CD4-positive, alpha-beta T cell treated with Interleukin-2 at 100 ng/mL for 4 hours (primary cell): ENCODE results near the gene LIF.
"Not testable (repeated sequence)": the region's sequence is repeated elsewhere in the genome, so short reads cannot be mapped to it uniquely, and the experiment has no call there.

ENCODE experiments used
- DNase-seq: peaks from one replicate; pipeline ENCODE4 v3.0.0-alpha.2; 2020; ENCODE audit warnings: low spot score

Gene LIF

DNA sequence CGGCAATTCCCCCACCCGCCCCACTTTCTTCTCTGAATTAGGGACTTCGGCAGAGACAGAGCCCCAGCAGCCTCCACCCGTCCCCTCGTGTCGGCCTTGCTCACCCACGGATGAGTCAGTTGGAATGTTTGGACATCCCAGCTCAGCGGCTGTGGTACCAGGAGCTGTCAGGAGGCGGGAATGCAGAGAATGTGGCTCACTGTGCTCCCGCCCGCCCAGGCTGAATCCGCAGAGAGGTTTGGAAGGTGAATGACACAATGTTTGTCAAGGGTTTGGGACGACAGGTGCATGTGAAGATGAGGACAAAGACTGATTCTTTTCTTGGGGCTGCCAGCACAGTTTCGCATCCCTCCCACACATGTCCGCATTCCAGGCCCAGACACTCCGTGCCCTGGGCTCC is 39.6 kb downstream of the LIF start:
- DNase-seq, result no peak

DNA sequence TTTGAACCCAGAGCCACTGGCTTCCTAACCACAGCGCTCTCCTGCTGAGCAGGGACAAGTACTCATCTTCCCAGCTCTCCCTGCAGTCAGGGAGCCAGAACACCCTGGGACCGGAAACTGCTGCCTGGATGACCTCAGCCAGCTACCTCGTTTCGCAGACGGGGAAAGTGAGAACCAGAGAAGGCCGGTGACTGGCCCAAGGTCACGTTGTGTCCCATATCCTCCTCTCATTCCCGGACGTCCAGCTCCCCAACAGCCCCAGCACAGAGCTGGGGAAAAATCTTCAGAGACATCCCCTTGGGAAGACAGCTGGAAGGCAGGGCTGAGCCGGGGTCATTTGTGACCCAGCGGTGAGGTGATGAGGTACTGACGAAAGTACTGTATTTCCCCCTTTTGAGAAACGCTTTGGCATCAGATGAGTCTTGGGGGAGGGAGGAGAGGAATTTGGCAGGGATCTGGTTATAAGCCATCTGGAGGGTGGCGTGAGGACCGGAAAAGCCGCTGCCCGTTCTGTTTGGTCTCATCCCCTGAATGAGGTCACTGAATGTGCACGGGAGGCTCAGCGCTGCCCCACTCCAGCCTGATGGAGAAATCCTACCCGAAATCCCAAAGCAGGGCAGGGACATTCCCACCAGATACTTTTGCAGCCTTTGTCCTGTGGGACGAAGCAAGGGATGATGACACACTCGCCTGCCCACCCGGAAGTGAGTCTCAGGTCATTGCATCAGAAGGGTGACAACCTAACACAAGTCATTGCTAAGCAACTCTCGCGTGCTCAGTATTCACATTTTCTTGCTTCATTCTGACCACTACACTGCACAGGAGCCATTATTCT is 41.1 kb downstream of the LIF start:
- no peak for DNase-seq

DNA sequence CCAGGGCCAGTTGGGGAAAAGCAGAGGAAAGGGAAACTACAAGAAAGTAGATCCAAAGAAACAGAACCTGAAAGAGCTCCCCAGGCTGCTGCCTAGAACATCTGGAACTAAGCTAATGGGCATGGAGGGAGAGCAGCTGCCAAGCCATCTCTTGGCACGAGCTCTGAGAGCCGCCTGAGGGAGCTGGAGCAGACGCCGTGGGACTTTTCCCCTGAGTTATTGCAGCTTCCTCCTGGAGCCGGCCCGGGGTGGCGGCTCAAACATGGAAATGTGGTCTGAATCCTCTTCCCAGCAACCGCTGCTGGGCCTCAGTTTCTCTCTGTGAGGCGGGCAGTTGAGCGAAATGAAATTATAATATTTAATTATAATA is 41.8 kb downstream of the LIF start:
- no peak for DNase-seq

DNA sequence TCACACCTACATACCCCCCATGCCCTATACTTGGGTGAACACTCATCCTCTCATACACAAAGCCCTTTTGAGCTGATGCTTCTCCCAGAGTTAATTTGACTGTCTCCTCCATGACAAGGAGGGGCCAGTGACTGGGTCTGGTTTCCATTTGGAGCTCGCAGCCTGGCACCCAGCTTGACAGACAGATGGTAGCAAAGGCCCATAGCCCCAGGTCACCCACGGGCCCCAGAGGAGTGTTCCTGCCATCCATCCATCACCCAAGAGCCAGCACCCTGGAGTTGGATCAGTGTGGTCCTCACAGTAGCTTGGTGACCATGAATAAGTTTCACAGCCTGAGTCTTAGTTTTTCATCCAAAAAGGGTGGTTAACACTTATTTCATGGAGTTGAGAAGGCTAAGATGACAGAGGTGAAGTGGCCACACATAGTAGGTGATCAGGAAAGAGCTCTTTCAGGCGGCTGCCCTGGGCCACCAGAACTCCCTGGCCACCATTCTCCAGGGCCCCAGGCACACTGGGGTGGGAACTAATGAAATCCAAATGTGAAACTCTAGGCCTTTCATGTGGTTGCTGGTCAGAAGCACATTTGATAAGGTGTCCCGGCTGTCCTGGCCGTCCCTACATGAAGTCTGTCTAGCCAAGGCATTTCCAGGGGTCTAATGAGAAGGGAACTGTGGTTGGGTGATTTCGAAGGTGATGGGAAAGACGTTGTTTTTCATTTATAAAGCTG is 42.4 kb downstream of the LIF start:
- DNase-seq, result no peak

DNA sequence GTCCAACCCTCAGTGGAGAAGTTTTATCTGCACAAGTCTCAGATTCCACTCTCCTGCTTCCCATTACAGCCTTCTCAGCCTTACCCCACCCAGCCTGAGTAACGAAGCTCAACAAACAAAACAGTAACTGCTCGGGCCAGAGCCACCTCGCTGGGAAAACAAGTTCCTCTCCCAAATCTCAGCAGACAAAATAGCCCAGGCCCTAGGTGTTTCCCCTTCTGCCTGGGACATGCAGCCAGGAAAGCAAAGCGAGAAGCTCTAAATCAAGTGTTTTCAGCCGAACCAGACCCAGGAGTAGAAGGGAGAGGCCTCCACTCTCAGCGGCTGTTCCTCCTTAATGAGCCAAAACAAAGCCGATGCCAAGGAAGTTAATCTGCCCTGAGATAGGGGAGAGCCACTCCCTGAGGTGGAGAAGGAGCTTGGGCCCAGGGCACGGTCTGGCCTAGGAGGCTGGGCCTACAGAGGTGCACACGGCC is 44.0 kb downstream of the LIF start:
- no peak for DNase-seq

DNA sequence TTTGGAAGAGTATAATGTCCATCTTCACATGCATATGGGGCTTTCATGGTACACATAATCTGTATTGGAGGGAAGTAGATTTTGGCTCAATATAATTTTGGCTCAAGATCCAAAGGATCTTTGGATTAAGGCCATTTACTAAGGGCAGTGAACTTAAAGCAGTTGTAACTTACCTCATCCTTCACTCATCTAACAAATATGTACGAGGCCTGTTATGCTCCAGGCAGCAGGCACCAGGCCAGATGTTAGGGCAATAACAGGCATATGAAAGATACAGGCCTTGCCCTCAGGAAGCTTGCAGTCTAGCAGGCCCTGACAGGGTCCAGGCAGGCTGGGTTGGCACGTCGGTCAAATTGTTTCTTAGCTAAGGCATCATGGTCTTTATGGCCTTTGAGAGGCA is 44.6 kb downstream of the LIF start:
- no peak for DNase-seq

DNA sequence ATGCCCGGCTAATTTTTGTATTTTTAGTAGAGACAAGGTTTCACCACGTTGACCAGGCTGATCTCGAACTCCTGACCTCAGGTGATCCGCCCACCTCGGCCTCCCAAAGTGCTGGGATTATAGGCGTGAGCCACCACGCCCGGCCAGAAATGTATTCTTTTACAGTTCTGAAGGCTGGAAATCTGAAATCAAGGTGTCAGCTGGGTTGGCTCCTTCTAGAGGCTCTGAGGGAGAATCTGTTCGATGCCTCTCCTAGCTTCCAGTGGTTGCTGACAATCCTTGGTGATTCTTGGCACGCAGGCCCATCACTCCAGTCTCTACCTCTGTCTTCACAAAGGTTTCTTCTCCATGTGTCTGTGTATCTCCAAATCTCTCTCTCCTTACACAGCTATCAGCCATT is 45.7 kb downstream of the LIF start:
- DNase-seq, result not testable (repeated sequence)

DNA sequence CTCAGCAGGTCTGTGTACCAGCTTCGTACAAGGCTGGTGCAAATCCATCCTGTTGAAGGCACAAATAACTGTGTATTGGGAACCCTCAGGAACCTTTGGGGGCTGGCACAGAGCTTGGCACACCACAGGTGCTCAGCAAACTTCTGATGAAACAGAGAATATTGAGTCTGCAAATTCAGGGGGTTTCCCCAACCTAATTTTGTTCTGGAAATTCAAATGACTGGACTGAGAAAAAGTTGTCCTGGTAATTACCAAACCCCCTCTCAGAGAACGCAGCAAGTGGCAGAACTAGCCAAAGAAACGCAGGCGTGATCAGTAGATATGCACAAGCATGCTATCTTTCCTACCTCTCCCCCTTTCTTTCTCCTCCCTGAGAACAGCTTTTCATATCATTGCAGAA is 47.6 kb downstream of the LIF start:
- DNase-seq, result no peak

DNA sequence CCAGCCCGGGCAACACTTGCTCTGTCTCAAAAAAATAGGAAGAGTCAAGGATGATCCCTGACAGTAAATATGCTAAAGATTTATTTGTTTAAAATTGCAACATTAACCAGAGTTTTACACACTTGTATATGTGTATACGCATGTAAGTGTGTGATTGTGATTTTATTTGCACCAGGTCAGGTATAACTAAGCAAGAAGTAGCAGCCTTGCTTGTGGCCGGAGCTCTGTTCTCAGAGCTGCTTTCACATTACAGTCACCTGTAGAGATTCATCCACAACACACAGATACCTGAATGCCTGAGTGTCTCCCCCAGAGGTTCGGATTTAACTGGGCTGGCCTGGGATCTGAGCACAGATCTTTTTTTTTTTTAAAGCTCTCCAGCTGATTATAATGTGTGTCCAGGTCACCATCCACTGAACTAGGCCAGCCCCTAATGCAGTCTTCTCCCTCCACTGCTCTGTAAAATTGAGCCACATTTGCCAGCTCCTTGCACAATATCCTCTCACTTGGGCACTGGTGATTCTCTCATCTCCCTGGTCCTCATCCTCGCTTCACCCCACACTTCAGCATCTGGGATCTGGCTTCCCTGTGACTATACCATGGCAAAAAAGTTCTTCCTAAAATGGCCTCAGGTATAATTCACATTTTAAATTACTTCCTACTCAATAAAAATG is 48.3 kb downstream of the LIF start:
- no peak for DNase-seq

DNA sequence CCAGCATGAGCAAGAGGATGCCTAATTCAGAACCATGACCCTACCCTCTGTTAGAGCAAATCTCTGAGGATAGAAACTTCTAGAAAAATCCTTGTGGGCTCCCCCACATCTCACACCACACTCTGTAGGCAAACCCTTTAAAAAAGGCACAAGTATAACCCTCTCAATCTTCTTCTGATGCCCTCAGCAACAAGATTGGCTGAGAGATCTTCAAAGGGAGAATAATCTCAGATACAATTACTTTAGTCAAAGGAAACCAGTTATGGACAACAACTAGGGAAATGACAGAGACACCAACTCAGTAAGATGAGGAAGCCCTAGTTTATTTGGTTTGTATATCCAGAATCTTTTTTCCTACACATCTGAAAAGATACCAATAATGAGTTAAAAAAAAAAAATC is 49.2 kb downstream of the LIF start:
- DNase-seq, result no peak

DNA sequence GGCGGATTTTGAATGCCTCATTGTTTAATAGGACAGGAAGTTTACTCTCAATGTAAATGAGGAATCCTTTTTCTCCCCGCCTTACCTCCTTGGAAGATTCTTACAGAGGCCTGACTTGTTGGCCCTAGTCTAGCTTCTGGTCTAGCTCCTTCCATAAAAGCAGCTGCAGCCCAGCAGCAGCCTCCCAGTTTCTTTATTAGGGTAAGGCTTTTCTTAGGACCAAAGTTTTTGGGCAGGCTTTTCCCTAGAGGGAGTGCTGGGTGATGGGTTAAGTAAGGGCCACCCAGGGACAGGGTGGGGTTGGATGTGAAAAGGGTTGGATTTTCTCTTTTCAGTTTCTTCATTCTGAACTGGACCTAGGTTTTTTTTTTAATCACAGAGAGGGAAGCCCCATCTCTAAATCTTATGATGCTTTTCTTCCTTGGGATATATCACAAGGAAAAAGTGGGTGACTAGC is 49.7 kb downstream of the LIF start:
- DNase-seq, result no peak

DNA sequence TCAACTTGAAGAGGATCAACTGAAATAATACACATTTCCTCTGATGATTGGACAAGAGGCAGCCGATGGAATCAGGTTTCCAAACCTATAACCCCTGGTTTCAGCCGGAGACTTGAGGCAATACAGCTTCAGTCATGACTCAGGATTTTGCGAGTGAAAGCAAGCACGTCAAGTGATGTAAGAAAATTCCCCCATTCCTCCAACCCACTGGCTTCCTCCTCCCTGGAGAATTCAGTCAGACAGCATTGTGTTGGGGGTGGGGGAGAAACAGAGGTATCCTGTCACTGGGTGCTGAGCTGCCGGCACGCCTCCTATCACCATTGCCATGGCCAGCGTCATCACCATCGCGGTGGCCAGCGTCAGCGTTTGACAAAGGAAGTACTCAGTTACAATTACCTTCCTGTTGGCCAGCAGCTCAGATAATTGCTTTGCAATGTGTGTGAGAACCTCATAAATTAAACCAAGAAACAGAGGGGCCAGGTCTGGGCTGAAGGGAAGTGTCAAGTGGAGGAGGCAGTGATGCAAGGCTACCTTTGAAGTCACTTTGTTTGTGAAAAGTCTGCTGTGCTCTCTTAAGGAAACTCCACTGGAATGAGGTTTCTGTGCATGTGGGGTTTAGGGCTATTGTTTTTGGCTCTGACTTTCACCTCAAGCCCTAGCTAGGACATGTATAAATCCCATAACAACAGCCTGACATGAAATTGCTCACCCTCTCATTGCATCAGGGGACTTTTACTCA is 50.2 kb downstream of the LIF start:
- DNase-seq, result no peak

DNA sequence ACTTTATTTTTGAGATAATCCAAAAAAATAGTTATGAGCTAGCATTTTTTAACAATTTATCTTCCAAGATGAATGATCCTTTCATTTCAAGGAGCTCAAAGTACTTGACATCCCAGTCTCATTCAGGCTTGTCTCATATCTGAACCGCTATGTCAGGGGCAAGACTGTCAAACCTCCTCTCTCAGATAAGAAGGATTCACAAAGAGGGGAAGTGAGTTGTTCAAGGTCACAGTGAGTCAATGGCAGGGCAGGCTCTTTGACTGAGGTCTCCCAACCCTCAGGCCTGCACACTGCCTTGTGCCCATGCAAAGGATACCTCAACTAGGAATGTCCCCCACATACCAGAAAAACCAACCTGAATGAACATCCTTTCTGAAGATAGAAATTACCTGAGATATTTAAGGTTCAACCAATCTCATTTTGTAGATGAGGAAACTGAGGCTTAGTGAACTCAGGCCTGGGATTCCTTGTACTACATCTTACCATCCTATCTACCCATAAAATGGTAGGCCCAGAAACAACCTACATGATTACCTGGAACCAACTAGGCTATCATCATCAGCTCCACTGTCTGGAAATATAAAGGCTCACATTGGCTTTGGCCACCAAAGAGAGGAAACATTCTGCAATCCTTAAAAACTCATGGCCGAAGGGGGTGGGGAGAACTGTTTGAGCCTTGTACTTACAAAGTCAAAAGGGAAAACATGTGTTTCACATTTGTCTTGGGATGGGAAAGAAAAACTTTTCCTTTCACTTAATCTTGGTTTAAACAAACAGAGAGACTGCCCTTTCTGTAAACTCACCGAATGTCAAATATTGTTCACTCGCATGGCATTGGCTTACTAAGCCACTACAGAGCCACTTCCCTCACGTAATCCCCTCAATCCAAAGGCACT is 51.1 kb downstream of the LIF start:
- DNase-seq, result no peak

DNA sequence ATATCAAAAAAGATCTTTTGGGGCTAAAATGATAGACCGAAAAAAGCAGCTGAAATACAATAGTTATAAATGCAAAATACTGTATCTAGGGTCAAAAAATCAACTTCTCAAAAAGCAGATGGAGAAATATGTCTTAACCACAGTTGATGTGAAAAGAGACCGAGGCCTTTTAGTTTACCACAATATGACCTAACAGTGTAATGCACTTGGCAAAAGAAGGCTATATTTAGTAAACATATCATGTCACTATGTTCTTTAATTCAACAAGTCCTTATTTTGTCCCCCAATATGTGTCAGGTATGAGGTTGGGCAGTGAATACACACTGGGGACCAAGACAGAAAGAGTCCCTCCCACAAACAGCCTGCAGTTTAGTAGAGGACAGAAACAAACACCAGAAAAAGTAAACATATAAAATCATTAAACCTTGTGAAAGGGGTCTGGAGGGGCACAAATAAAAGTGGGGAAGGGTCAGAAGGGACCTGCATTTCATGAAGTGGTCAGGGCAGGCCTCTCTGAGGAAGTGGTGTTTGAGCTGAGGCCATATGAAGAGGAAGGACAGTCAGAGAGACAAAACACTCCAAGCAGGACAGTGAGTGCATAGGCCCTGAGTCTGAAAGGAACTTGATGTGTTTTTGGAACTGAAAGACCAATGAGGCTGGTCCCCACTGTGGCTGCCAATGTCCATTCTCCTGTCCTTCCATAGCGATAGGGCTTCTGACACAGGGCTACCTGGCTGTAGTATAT is 53.4 kb downstream of the LIF start:
- no peak for DNase-seq

DNA sequence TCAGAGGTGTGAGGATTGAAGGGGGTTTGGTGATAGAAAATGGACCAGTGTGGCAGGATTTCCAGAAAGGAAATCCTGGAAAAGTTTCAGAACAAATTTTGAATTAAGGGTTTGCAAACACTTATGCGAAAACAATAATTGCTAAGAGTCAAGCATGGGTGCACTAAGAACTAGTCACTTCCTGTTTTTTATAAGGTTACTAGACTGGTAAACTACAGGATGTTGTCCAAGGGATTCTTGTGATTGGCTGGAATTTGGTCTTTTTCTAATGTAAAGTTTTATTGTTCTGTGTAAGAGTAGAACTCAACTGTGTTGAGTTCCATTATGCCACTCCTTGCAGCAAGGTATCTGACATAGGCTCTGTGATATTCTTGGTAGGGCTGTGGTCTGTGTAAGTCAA is 54.1 kb downstream of the LIF start:
- no peak for DNase-seq

DNA sequence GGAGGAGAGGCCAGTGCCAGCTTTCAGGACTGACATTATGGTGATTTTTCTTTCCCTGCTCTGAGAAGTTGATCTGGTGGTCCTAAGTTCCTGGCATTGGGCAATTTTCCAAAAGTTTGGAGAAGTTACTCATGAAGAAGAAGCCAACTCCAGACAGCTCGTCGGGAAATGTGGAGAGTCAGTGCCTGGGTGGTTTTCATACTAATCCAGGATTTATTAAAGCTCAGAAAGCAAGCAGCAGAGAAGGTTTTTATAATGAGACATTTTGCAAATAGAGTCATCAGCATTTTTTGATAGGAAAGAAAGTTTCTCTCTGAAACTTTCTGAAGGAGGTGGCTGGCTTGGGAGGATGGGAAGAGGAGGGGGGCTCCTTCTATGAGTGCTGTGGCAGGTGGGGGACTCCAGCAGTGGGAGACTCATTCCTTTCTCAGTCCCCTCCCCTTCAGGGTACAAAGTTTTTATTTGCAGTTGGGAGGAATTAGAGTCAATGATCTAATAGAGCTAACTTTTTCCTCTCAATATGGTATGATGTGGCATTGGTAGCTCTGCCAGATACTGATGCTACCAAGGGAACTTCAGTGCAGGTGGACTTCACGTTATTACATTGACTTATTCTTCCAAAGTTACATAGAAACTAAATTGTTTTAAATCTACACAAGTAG is 55.4 kb downstream of the LIF start:
- DNase-seq, result no peak

DNA sequence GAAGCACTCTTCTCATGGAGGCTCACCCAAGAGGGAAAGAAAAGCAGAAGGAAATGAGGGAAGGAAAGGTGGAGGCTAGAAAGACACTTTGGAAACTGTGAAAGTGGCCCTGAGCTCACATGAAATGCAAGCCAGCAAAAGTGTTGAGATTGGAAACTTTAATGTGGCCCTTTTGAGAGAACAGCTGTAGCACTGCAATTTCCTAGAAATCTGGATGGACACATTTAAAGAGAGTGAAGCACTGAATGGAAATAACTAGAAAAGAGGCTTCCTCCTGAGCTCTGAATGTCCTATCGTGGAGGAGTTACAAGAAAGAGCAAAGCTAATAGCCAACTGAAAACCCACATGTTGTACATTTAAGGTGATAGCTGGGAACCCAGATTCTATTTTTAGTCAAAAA is 56.0 kb downstream of the LIF start:
- DNase-seq, result no peak
